ENCODE data around the gene TLL2.

DNA sequence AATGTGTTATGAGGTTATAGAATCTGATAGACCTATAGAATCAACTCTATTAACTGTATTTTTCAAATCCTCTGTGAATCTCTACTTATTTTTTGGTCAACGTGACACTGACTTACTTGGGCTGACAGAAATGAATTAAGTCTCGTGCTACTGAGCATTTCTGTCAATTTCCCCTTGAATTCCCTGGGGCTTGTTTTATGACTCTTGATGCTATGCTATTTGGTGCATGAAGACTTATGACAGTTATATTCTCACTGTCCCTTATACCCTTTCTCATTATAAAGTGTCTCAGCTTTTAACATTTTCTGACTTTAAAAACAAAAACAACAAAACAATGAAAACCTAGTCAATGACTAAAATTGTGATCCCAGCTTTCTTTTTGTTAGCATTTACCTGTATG is 86.4 kb downstream of the TLL2 start:
- TF ChIP-seq, protein P1, sequence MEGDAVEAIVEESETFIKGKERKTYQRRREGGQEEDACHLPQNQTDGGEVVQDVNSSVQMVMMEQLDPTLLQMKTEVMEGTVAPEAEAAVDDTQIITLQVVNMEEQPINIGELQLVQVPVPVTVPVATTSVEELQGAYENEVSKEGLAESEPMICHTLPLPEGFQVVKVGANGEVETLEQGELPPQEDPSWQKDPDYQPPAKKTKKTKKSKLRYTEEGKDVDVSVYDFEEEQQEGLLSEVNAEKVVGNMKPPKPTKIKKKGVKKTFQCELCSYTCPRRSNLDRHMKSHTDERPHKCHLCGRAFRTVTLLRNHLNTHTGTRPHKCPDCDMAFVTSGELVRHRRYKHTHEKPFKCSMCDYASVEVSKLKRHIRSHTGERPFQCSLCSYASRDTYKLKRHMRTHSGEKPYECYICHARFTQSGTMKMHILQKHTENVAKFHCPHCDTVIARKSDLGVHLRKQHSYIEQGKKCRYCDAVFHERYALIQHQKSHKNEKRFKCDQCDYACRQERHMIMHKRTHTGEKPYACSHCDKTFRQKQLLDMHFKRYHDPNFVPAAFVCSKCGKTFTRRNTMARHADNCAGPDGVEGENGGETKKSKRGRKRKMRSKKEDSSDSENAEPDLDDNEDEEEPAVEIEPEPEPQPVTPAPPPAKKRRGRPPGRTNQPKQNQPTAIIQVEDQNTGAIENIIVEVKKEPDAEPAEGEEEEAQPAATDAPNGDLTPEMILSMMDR (conservative IDR thresholded peaks at IDR 0.05 in 1 of 2, IDR thresholded peaks at IDR 0.05 in 1 of 2; ENCODE audit: extremely low read depth in 1 of 2, insufficient read depth in 1 of 2, low read depth in 1 of 2, low read length in 2 of 2), result no peak
- TF ChIP-seq EZH2 (IDR thresholded peaks at IDR 0.05; ENCODE audit: borderline replicate concordance, low read length), result no peak

Measured in mammary epithelial cell (primary cell).